HepG2 (cell line): ENCODE measurements around the gene SECTM1. TPM values are rescaled to one million over a fixed set of nuclear protein-coding genes. Genes with fewer than 3 reads are reported as not detected.

Experiments
- ADNP ChIP-seq: sonication (generic); formaldehyde crosslinking; IDR thresholded peaks from 2 replicates; pipeline ENCODE4 v1.4.0; 2020; ENCODE audit warnings: missing genetic modification reagents
- AGO2 ChIP-seq: fragments of 200-400 bp; formaldehyde crosslinking; optimal IDR thresholded peaks from 2 replicates; pipeline ENCODE3; 2017; ENCODE audit warnings: mild to moderate bottlenecking, low read depth, low read length, moderate library complexity
- ATF6 ChIP-seq: sonication (generic); formaldehyde crosslinking; conservative IDR thresholded peaks from 2 replicates; pipeline ENCODE4 v1.4.0; 2020; ENCODE audit warnings: missing genetic modification reagents
- CSRNP2 ChIP-seq: sonication (generic); formaldehyde crosslinking; conservative IDR thresholded peaks from 2 replicates; pipeline ENCODE4 v1.8.0; 2022; ENCODE audit warnings: low read depth, missing genetic modification reagents
- ETS1 ChIP-seq: sonication (generic); formaldehyde crosslinking; IDR thresholded peaks from 2 replicates; pipeline ENCODE4 v1.4.0; 2020; ENCODE audit warnings: missing genetic modification reagents
- FOXC1 ChIP-seq: sonication (generic); formaldehyde crosslinking; IDR thresholded peaks from 2 replicates; pipeline ENCODE4 v1.8.0; 2022; ENCODE audit warnings: mild to moderate bottlenecking, missing genetic modification reagents, borderline replicate concordance
- KLF15 ChIP-seq: sonication (generic); formaldehyde crosslinking; IDR thresholded peaks from 2 replicates; pipeline ENCODE4 v1.8.1; 2023; ENCODE audit warnings: borderline replicate concordance, mild to moderate bottlenecking, inconsistent platforms, missing genetic modification reagents, mixed read lengths
- MED13 ChIP-seq: sonication (generic); formaldehyde crosslinking; IDR thresholded peaks from 2 replicates; pipeline ENCODE4 v1.5.0; 2020; ENCODE audit warnings: missing genetic modification reagents
- NR2C2 ChIP-seq: sonication (generic); formaldehyde crosslinking; IDR thresholded peaks from 2 replicates; pipeline ENCODE4 v1.4.0; 2020; ENCODE audit warnings: missing genetic modification reagents, mild to moderate bottlenecking, moderate library complexity, borderline replicate concordance
- RELA ChIP-seq: sonication (generic); formaldehyde crosslinking; IDR thresholded peaks from 2 replicates; pipeline ENCODE4 v1.4.0; 2020; ENCODE audit warnings: missing genetic modification reagents
- U2AF1 ChIP-seq: fragments of 200-400 bp; formaldehyde crosslinking; optimal IDR thresholded peaks from 2 replicates; pipeline ENCODE3; 2017; ENCODE audit warnings: mild to moderate bottlenecking, low read depth, low read length
- ZEB1 ChIP-seq: IDR thresholded peaks from 2 replicates; pipeline ENCODE4 v1.6.1; 2012; ENCODE audit warnings: mild to moderate bottlenecking, low read depth, inconsistent platforms; ENCODE audit not compliant: insufficient replicate concordance
- ZHX1 ChIP-seq: sonication (generic); formaldehyde crosslinking; IDR thresholded peaks from 2 replicates; pipeline ENCODE4 v1.8.1; 2022; ENCODE audit warnings: low read depth, mild to moderate bottlenecking, missing genetic modification reagents
- ZNF546 ChIP-seq: sonication (generic); formaldehyde crosslinking; conservative IDR thresholded peaks from 2 replicates; pipeline ENCODE4 v1.8.1; 2023; ENCODE audit warnings: mild to moderate bottlenecking, missing genetic modification reagents
- ZNF550 ChIP-seq: sonication (generic); formaldehyde crosslinking; IDR thresholded peaks from 2 replicates; pipeline ENCODE4 v1.4.0; 2020; ENCODE audit warnings: mild to moderate bottlenecking, missing genetic modification reagents, borderline replicate concordance
- polyA plus RNA-seq, 8 experiments: library from polyadenylated mRNA; depleted of rRNA in 3 of 8; stranded (reverse) in 7 of 8; unstranded in 1 of 8; fragments of >200 nt; fragmentation: Illumina TruSeq in 4 of 8; extraction: Trizol in 4 of 8; gene quantifications; 2 replicates each; pipeline versions ENCODE4 v1.2.1 to v1.2.3, GENCODE V29; 2011 to 2016; ENCODE audit warnings: low read depth in 4 of 8, missing spikeins in 1 of 8, mixed read lengths in 1 of 8; ENCODE audit not compliant: insufficient read depth in 1 of 8
- total RNA-seq, 5 experiments: library from RNA; depleted of rRNA; stranded (reverse); fragments of >200 nt; fragmentation: Illumina TruSeq; extraction: Trizol; gene quantifications; 2 replicates each; pipeline ENCODE4 v1.2.3, GENCODE V29; 2016; ENCODE audit warnings: low read depth in 1 of 5
- TF ChIP-seq, protein P1 (sequence below): sonication (generic); formaldehyde crosslinking; IDR thresholded peaks from 2 replicates; pipeline ENCODE4 v1.5.1; 2020; ENCODE audit warnings: missing genetic modification reagents, mild to moderate bottlenecking, borderline replicate concordance
- TF ChIP-seq, protein P2 (sequence below): sonication (generic); formaldehyde crosslinking; conservative IDR thresholded peaks from 2 replicates; pipeline ENCODE4 v1.8.1; 2023; ENCODE audit warnings: missing genetic modification reagents

Gene SECTM1
- total and polyA plus RNA-seq, 2 of the 13 experiments (the other 11 are each of a cell fraction or from before 2014, with no cell fraction given): 3.5 to 5.3 TPM

DNA sequence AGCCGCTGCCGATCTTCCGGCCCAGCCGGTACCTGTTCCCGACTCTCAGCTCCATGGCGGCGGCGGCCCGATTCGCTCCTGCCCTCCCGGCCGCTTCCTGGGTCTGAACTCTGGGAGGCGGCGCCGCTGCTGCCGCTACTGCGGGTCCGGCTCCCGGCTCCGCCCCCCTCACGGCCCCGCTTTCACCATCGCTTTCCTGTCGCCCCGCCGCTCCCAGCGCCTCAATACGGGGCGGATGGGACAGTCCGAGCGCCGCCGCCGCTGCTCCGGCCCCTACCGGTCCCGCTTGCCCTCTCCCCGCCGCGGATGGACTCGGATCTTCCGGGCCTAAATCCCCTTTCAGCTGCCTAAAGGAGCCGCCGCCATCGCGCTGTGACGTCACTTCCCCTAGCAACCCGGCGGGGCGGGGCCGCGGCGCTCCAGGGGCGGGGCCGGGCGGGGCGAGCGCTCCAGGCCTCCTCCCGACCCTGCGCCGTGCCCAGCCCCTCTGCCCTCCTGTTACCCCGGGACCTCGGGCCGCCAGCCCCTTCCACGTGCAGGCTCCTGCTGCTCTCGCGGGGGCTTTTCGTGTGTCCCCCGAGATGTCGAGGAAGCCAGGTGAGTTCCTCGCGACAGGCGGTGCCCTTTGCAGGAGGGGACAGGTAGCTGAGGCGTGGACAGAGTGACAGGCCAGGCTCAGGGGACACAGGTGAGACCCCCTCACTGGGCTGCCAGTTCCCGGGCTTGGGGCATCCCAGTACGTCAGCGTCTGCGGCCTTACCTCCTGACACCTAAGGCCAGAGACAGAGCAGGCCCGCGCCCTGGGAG lies 60.0 kb downstream of the SECTM1 start, which contains the start of gene CSNK1D (continued):
- TF ChIP-seq ZHX1 (peak; percentile 80), KLF15 (peak; percentile 88; the same call in 1 of the 2 replicates), ZNF546 (CRISPR knock-in tag) (peak; percentile 93), NR2C2 (CRISPR knock-in tag) (peak; percentile 62; the same call in 1 of the 2 replicates), CSRNP2 (CRISPR knock-in tag) (no peak), ZEB1 (peak; percentile 79), FOXC1 (peak; percentile 96), ZNF550 (no peak), MED13 (CRISPR knock-in tag) (no peak; the same call in 1 of the 2 replicates), ATF6 (CRISPR knock-in tag) (no peak), RELA (CRISPR knock-in tag) (no peak), ADNP (CRISPR knock-in tag) (no peak), ETS1 (CRISPR knock-in tag) (no peak), AGO2 (peak; percentile 85), U2AF1 (no peak)
- TF ChIP-seq, protein P1, sequence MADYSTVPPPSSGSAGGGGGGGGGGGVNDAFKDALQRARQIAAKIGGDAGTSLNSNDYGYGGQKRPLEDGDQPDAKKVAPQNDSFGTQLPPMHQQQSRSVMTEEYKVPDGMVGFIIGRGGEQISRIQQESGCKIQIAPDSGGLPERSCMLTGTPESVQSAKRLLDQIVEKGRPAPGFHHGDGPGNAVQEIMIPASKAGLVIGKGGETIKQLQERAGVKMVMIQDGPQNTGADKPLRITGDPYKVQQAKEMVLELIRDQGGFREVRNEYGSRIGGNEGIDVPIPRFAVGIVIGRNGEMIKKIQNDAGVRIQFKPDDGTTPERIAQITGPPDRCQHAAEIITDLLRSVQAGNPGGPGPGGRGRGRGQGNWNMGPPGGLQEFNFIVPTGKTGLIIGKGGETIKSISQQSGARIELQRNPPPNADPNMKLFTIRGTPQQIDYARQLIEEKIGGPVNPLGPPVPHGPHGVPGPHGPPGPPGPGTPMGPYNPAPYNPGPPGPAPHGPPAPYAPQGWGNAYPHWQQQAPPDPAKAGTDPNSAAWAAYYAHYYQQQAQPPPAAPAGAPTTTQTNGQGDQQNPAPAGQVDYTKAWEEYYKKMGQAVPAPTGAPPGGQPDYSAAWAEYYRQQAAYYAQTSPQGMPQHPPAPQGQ (CRISPR knock-in tag): no peak
- TF ChIP-seq, protein P2, sequence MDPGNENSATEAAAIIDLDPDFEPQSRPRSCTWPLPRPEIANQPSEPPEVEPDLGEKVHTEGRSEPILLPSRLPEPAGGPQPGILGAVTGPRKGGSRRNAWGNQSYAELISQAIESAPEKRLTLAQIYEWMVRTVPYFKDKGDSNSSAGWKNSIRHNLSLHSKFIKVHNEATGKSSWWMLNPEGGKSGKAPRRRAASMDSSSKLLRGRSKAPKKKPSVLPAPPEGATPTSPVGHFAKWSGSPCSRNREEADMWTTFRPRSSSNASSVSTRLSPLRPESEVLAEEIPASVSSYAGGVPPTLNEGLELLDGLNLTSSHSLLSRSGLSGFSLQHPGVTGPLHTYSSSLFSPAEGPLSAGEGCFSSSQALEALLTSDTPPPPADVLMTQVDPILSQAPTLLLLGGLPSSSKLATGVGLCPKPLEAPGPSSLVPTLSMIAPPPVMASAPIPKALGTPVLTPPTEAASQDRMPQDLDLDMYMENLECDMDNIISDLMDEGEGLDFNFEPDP: no peak
